HEK293T (cell line): ENCODE results near the gene RAPGEF4.

ENCODE experiments used
- CTCF ChIA-PET: fragments of 350-600 bp; formaldehyde crosslinking; extraction: SDS; loops from one replicate; lab custom pipeline; 2021; ENCODE audit warnings: antibody characterized with exemption, inconsistent platforms; lab: Yijun Ruan, JAX
- POLR2A ChIA-PET: fragments of 350-600 bp; formaldehyde crosslinking; extraction: SDS; loops from one replicate; lab custom pipeline; 2020; ENCODE audit warnings: antibody characterized with exemption, inconsistent platforms; lab: Yijun Ruan, JAX
- DNase-seq: peaks from one replicate; pipeline ENCODE4 v3.0.0; 2012; ENCODE audit warnings: mixed read lengths; ENCODE audit errors: extremely low spot score
- ARNT ChIP-seq: fragments of 450-650 bp; IDR thresholded peaks from 2 replicates; pipeline ENCODE4 v1.6.1; 2017; ENCODE audit warnings: mild to moderate bottlenecking
- BHLHE40 ChIP-seq: fragments of 450-650 bp; IDR thresholded peaks from 2 replicates; pipeline ENCODE4 v1.6.1; 2016; ENCODE audit warnings: mild to moderate bottlenecking, moderate library complexity, borderline replicate concordance
- CTBP1 ChIP-seq: fragments of 450-650 bp; IDR thresholded peaks from 2 replicates; pipeline ENCODE4 v1.6.1; 2016; ENCODE audit warnings: borderline replicate concordance
- ELF4 ChIP-seq: fragments of 450-650 bp; IDR thresholded peaks from 2 replicates; pipeline ENCODE4 v1.6.1; 2017; ENCODE audit warnings: antibody characterized with exemption
- FOXA1 ChIP-seq: fragments of 450-650 bp; IDR thresholded peaks from 2 replicates; pipeline ENCODE4 v1.6.1; 2016; ENCODE audit warnings: mild to moderate bottlenecking
- FOXK2 ChIP-seq: fragments of 450-650 bp; IDR thresholded peaks from 2 replicates; pipeline ENCODE4 v1.6.1; 2016; ENCODE audit warnings: mild to moderate bottlenecking
- FOXM1 ChIP-seq: fragments of 450-650 bp; IDR thresholded peaks from 2 replicates; pipeline ENCODE4 v1.6.1; 2017; ENCODE audit warnings: mild to moderate bottlenecking, borderline replicate concordance
- HDGF ChIP-seq: fragments of 450-650 bp; IDR thresholded peaks from 2 replicates; pipeline ENCODE4 v1.6.1; 2017; ENCODE audit warnings: antibody characterized with exemption, borderline replicate concordance
- L3MBTL2 ChIP-seq: fragments of 450-650 bp; conservative IDR thresholded peaks from 2 replicates; pipeline ENCODE4 v1.6.1; 2016; ENCODE audit warnings: mild to moderate bottlenecking
- LEF1 ChIP-seq: fragments of 450-650 bp; IDR thresholded peaks from 2 replicates; pipeline ENCODE4 v1.6.1; 2017; ENCODE audit warnings: mild to moderate bottlenecking, borderline replicate concordance
- NFRKB ChIP-seq: fragments of 450-650 bp; IDR thresholded peaks from 2 replicates; pipeline ENCODE4 v1.6.1; 2016; ENCODE audit warnings: mild to moderate bottlenecking, moderate library complexity
- PKNOX1 ChIP-seq: fragments of 450-650 bp; IDR thresholded peaks from 2 replicates; pipeline ENCODE4 v1.6.1; 2016
- SP1 ChIP-seq: fragments of 450-650 bp; IDR thresholded peaks from 2 replicates; pipeline ENCODE4 v1.6.1; 2017
- SUZ12 ChIP-seq: fragments of 450-650 bp; IDR thresholded peaks from 2 replicates; pipeline ENCODE4 v1.6.1; 2016; ENCODE audit warnings: mild to moderate bottlenecking
- TARDBP ChIP-seq: fragments of 450-650 bp; IDR thresholded peaks from 2 replicates; pipeline ENCODE4 v1.6.1; 2016
- ZNF384 ChIP-seq: fragments of 450-650 bp; IDR thresholded peaks from 2 replicates; pipeline ENCODE4 v1.6.1; 2016

RAPGEF4 gene

GRCh38 chr2:173040729-173041128, 305.1 kb downstream of the RAPGEF4 start:
- ChIA-PET CTCF (no interaction called here), POLR2A (no interaction called here)
- no peak for DNase-seq
- TF ChIP-seq PKNOX1: no peak
- TF ChIP-seq NFRKB: no peak
- no peak for TF ChIP-seq ZNF384
- no peak for TF ChIP-seq TARDBP
- TF ChIP-seq LEF1: no peak
- TF ChIP-seq FOXA1: no peak
- no peak for TF ChIP-seq CTBP1
- no peak for TF ChIP-seq SUZ12
- no peak for TF ChIP-seq L3MBTL2
- no peak for TF ChIP-seq SP1
- no peak for TF ChIP-seq FOXM1
- no peak for TF ChIP-seq ELF4
- TF ChIP-seq HDGF: no peak
- no peak for TF ChIP-seq ARNT
- TF ChIP-seq BHLHE40: no peak

GRCh38 chr2:173043476-173043875, 307.8 kb downstream of the RAPGEF4 start:
- POLR2A ChIA-PET: no interaction called here
- TF ChIP-seq ARNT (no peak), CTBP1 (no peak), SUZ12 (no peak), NFRKB (no peak), BHLHE40 (no peak), PKNOX1 (no peak), LEF1 (no peak), TARDBP (no peak), HDGF (no peak), FOXM1 (no peak), FOXK2 (no peak)
- no peak for DNase-seq
- CTCF ChIA-PET: no interaction called here

GRCh38 chr2:173043897-173044519, 308.4 kb downstream of the RAPGEF4 start:
- no peak for TF ChIP-seq TARDBP
- TF ChIP-seq FOXM1: no peak
- TF ChIP-seq FOXA1: no peak
- no peak for TF ChIP-seq L3MBTL2
- TF ChIP-seq HDGF: no peak
- TF ChIP-seq FOXK2: no peak
- TF ChIP-seq NFRKB: no peak
- no peak for TF ChIP-seq SP1
- TF ChIP-seq BHLHE40: no peak
- no peak for TF ChIP-seq ELF4
- TF ChIP-seq PKNOX1: no peak
- no peak for TF ChIP-seq CTBP1
- no peak for TF ChIP-seq ZNF384
- no peak for TF ChIP-seq SUZ12
- TF ChIP-seq ARNT: no peak
- TF ChIP-seq LEF1: no peak
- POLR2A ChIA-PET: no interaction called here
- no peak for DNase-seq
- CTCF ChIA-PET: no interaction called here

GRCh38 chr2:173044686-173045085, 309.0 kb downstream of the RAPGEF4 start:
- CTCF ChIA-PET: interaction anchor here (0.5 kb wide), 1 partner anchor 942 kb away, joined by 3 read pairs; no protein-coding TSS in a partner anchor
- POLR2A ChIA-PET: no interaction called here
- DNase-seq: no peak
- TF ChIP-seq ZNF384 (no peak), FOXM1 (no peak), ELF4 (no peak), PKNOX1 (no peak), LEF1 (no peak), FOXK2 (no peak), BHLHE40 (no peak), L3MBTL2 (no peak), NFRKB (no peak), CTBP1 (no peak)

GRCh38 chr2:173045181-173045580, 309.5 kb downstream of the RAPGEF4 start:
- TF ChIP-seq ARNT (no peak), CTBP1 (no peak), PKNOX1 (no peak)
- POLR2A ChIA-PET: no interaction called here
- no peak for DNase-seq
- CTCF ChIA-PET: interaction anchor here (0.5 kb wide), 1 partner anchor 942 kb away, joined by 3 read pairs; no protein-coding TSS in a partner anchor
